ENCODE measurements around the gene MET.

DNA sequence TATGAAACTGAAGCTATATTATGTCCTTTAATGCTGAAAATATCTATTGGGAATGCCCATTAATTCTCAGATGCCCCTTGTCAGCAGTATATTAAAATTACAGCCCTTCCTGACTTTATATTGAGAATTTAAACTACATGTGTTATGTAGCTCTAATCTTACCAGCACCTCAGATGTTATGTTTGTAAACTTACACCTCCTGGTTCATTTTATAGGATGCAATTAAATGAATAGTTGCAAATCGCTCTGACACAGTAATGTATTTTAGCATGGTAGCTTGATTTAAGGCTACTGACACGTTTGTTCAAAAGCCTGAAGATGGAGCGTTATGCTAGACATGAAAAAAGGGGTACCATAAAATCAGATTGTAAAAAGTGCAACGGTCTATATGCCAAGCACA lies 35.0 kb upstream of the MET start:
- TF ChIP-seq, protein P1, sequence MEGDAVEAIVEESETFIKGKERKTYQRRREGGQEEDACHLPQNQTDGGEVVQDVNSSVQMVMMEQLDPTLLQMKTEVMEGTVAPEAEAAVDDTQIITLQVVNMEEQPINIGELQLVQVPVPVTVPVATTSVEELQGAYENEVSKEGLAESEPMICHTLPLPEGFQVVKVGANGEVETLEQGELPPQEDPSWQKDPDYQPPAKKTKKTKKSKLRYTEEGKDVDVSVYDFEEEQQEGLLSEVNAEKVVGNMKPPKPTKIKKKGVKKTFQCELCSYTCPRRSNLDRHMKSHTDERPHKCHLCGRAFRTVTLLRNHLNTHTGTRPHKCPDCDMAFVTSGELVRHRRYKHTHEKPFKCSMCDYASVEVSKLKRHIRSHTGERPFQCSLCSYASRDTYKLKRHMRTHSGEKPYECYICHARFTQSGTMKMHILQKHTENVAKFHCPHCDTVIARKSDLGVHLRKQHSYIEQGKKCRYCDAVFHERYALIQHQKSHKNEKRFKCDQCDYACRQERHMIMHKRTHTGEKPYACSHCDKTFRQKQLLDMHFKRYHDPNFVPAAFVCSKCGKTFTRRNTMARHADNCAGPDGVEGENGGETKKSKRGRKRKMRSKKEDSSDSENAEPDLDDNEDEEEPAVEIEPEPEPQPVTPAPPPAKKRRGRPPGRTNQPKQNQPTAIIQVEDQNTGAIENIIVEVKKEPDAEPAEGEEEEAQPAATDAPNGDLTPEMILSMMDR (IDR thresholded peaks at IDR 0.05) = no peak
- no peak for TF ChIP-seq POLR2A (IDR thresholded peaks at IDR 0.05)
- TF ChIP-seq POLR2AphosphoS5 (IDR thresholded peaks at IDR 0.05; ENCODE audit: insufficient read depth in 1 of 2, low read depth in 1 of 2) = no peak
